Measurements from ENCODE around the gene LYZL2. TPM values are rescaled to one million over a fixed set of nuclear protein-coding genes. Genes with fewer than 3 reads are reported as not detected.

LYZL2 gene
- not detected in 2 replicates for total RNA-seq (2014; rRNA removed; shearing (Covaris generic))

DNA sequence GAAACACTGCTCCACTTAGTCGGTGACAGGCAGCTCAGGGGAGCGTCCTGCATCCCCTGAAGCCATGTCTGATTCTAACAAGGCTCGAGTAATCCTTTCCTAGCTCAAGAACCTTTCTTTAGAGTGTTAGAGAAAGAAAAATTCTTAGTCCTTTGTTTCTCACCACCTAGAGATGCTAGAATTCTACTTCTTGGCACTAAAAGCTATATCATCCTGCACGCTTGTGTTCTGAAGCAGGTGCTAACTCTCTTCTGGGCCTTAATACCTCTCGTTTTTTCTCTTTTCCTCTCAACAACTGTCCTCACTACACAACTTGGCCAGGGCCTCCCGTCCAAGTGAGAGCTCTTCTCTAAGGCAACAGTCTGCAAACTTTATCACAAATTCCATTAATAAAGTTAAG, at the start of gene LYZL2:
Gene LYZL2 (minus strand): TSS at position 101 of the 400 bp plus-strand sequence. CDS start 2,838 bp downstream, outside the sequence.

Other genes with a start within 250 kb of the LYZL2 start
- 0.23 and 0.27 TPM in 2 replicates for gene MAP3K8, start 195.6 kb downstream of the LYZL2 start, total RNA-seq (2014; rRNA removed; shearing (Covaris generic))

Measured in A375 (cell line).